ENCODE results near the gene C3orf52.
"Not testable (repeated sequence)": the region's sequence is repeated elsewhere in the genome, so short reads cannot be mapped to it uniquely, and the experiment has no call there.

The C3orf52 gene

GRCh38 chr3:112086076-112086854, at the start of gene C3orf52:
C3orf52 (plus strand) TSS chr3:112086389; CDS start chr3:112086408, 19 bp downstream.
- DNase-seq, result peak; percentile 73 to 88 (median 79)

- not testable (repeated sequence) for DNase-seq
Observed at GRCh38 chr3:112037194-112037593, 49.0 kb upstream of the C3orf52 start.

- peak in 2 of 3 donors; percentile 10 to 11 for DNase-seq
Observed at GRCh38 chr3:112038863-112039262, 47.3 kb upstream of the C3orf52 start.

- no peak for DNase-seq
Observed at GRCh38 chr3:112041321-112041720, 44.9 kb upstream of the C3orf52 start.

GRCh38 chr3:112042842-112043280, 43.3 kb upstream of the C3orf52 start:
- no peak for DNase-seq

GRCh38 chr3:112043621-112044201, 42.5 kb upstream of the C3orf52 start:
- peak; percentile 74 to 80 (median 76) for DNase-seq

- DNase-seq, result no peak
Observed at GRCh38 chr3:112046599-112046998, 39.6 kb upstream of the C3orf52 start.

- DNase-seq, result no peak
Observed at GRCh38 chr3:112047264-112047663, 38.9 kb upstream of the C3orf52 start.

GRCh38 chr3:112048911-112049310, 37.3 kb upstream of the C3orf52 start:
- no peak for DNase-seq

- DNase-seq, result no peak
Observed at GRCh38 chr3:112053229-112053628, 33.0 kb upstream of the C3orf52 start.

- no peak for DNase-seq
Observed at GRCh38 chr3:112056451-112056929, 29.7 kb upstream of the C3orf52 start.

GRCh38 chr3:112059497-112059896, 26.7 kb upstream of the C3orf52 start:
- DNase-seq, result no peak

GRCh38 chr3:112061152-112061551, 25.0 kb upstream of the C3orf52 start:
- no peak for DNase-seq

GRCh38 chr3:112072387-112073060, 13.7 kb upstream of the C3orf52 start:
- DNase-seq, result not testable (repeated sequence)

GRCh38 chr3:112074006-112074405, 12.2 kb upstream of the C3orf52 start:
- DNase-seq, result no peak

- peak in 2 of 3 donors; percentile 25 to 26 for DNase-seq
Observed at GRCh38 chr3:112074616-112075497, 11.3 kb upstream of the C3orf52 start.

GRCh38 chr3:112078125-112079083, 7.8 kb upstream of the C3orf52 start:
- DNase-seq, result no peak

GRCh38 chr3:112083239-112083638, 3.0 kb upstream of the C3orf52 start:
- no peak for DNase-seq

GRCh38 chr3:112084980-112085705, 1.0 kb upstream of the C3orf52 start:
- no peak for DNase-seq

GRCh38 chr3:112085735-112086075, 484 bp upstream of the C3orf52 start:
- DNase-seq, result no peak
